ENCODE measurements around the gene CDH8. TPM values are rescaled to one million over a fixed set of nuclear protein-coding genes. Genes with fewer than 3 reads are reported as not detected.
"Not testable (repeated sequence)": the region's sequence is repeated elsewhere in the genome, so short reads cannot be mapped to it uniquely, and the experiment has no call there.

CDH8 gene
- total RNA-seq, 4 donors from 2014 or later: not detected

- WGBS, 2 donors: 92 to 95% methylated on average over 8 of the region's 8 CpGs
- Histone ChIP-seq H3K4me1 (no peaks in the 10 kb centered on the region), H3K27ac (no peak overlapping the region), H3K36me3 (no peaks in the 10 kb centered on the region), H3K27me3 (no peaks in the 10 kb centered on the region), H3K4me3 (replicated peaks in 1 of 3) (no peak overlapping the region), H3K9me3 (no peaks in the 10 kb centered on the region)
- intact Hi-C loops (cut with DNase I): no loop called here
- TF ChIP-seq POLR2A (IDR thresholded peaks at IDR 0.05) (no peak), CTCF (IDR thresholded peaks at IDR 0.05) (no peak)
- DNase-seq: no peak
Observed at GRCh38 chr16:61813339-61813738, 222.9 kb downstream of the CDH8 start.

GRCh38 chr16:61812251-61812650 lies 224.0 kb downstream of the CDH8 start:
- DNase-seq: no peak
- H3K4me3 ChIP-seq (replicated peaks in 1 of 3): no peak overlapping the region
- no peaks in the 10 kb centered on the region for H3K4me1 ChIP-seq
- intact Hi-C loops (cut with DNase I): no loop called here
- TF ChIP-seq POLR2A (IDR thresholded peaks at IDR 0.05) (no peak), CTCF (IDR thresholded peaks at IDR 0.05) (no peak)
- no peaks in the 10 kb centered on the region for H3K36me3 ChIP-seq
- no peak overlapping the region for H3K27ac ChIP-seq
- H3K9me3 ChIP-seq: no peaks in the 10 kb centered on the region
- H3K27me3 ChIP-seq: no peaks in the 10 kb centered on the region

DNA sequence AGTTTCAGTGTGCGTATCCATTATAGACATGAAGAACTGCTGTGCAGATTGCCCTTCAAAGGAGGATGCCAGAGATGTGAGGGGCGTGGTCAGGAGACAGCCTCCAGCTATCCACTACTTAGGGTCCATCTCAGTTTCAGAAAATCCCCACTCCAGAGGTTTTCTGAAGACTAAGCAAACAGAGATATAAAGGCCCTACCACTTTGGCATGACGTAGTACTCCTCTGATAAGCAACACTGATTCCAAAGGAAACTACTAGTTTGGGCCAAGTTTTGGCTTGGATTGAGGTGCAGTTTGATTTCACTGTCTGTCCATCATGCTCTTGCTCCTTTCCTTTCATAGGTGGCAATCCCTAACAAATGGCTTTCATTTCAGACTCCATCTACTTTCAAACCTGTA lies 228.7 kb downstream of the CDH8 start:
- WGBS, 2 donors: 80 to 83% methylated on average over 3 of the region's 3 CpGs
- Histone ChIP-seq H3K36me3 (no peaks in the 10 kb centered on the region), H3K27ac (no peak overlapping the region), H3K9me3 (no peaks in the 10 kb centered on the region), H3K4me3 (replicated peaks in 1 of 3) (no peak overlapping the region), H3K4me1 (no peaks in the 10 kb centered on the region), H3K27me3 (no peaks in the 10 kb centered on the region)
- intact Hi-C loops (cut with DNase I): no loop called here
- no peak for DNase-seq
- no peak for TF ChIP-seq CTCF (IDR thresholded peaks at IDR 0.05)
- TF ChIP-seq POLR2A (IDR thresholded peaks at IDR 0.05): no peak

- H3K36me3 ChIP-seq; DNase-seq; H3K4me1 ChIP-seq; H3K9me3 ChIP-seq; H3K27me3 ChIP-seq; intact Hi-C loops (cut with DNase I); H3K4me3 ChIP-seq (replicated peaks in 1 of 3); H3K27ac ChIP-seq: not testable (repeated sequence)
- 92 to 93% methylated on average over 7 of the region's 10 CpGs for WGBS, 2 donors
Observed at GRCh38 chr16:61801217-61801616, 235.0 kb downstream of the CDH8 start.

DNA sequence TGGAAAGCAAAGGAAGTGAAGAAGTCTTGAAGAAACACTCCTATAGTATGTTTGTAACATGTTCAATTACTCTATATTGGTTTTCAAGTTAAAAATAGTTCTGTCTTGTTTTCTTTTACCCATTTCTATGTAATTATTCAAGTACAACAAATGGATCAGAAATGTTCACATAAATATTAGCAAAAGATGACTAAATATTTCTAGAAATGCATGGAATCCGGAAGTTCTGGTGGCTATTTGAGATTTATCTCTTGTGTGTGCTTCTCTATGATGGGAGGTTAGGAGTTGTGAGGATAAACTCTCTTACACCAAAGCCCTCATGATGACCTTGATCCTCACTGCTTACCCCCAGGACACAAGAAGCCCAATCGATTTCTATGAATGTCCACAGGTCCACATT lies 237.5 kb downstream of the CDH8 start:
- Histone ChIP-seq H3K4me3 (replicated peaks in 1 of 3) (no peak overlapping the region), H3K36me3 (no peaks in the 10 kb centered on the region), H3K27me3 (no peaks in the 10 kb centered on the region), H3K4me1 (no peaks in the 10 kb centered on the region), H3K9me3 (no peaks in the 10 kb centered on the region), H3K27ac (no peak overlapping the region)
- WGBS, 2 donors: 73% methylated on average over 2 of the region's 2 CpGs
- no peak for TF ChIP-seq CTCF (IDR thresholded peaks at IDR 0.05)
- TF ChIP-seq POLR2A (IDR thresholded peaks at IDR 0.05): no peak
- intact Hi-C loops (cut with DNase I): no loop called here
- no peak for DNase-seq

GRCh38 chr16:61797961-61798507 lies 238.2 kb downstream of the CDH8 start:
- TF ChIP-seq CTCF (IDR thresholded peaks at IDR 0.05) (no peak), POLR2A (IDR thresholded peaks at IDR 0.05) (no peak)
- no peaks in the 10 kb centered on the region for H3K9me3 ChIP-seq
- intact Hi-C loops (cut with DNase I): no loop called here
- no peaks in the 10 kb centered on the region for H3K36me3 ChIP-seq
- no peaks in the 10 kb centered on the region for H3K4me1 ChIP-seq
- DNase-seq: no peak
- H3K4me3 ChIP-seq (replicated peaks in 1 of 3): no peak overlapping the region
- no peak overlapping the region for H3K27ac ChIP-seq
- H3K27me3 ChIP-seq: no peaks in the 10 kb centered on the region
- WGBS, 2 donors: 89 to 94% methylated on average over 1 of the region's 1 CpG

Measured in thyroid gland (tissue), 4 donors.